AG09309 (cell line): ENCODE results near the gene CAGE1.
"Not testable (repeated sequence)": the region's sequence is repeated elsewhere in the genome, so short reads cannot be mapped to it uniquely, and the experiment has no call there.

Experiments
- DNase-seq: peaks from one replicate; pipeline ENCODE4 v3.0.0-alpha.2; 2010; ENCODE audit warnings: low read depth
- H3K4me3 ChIP-seq: 2 replicates; pipeline ENCODE4 v1.5.1; 2011; ENCODE audit warnings: mild to moderate bottlenecking, low read depth, low read length, moderate library complexity; ENCODE audit not compliant: control insufficient read depth
- TF ChIP-seq, protein P1 (sequence below): IDR thresholded peaks from 2 replicates; pipeline ENCODE4 v1.5.1; 2011; ENCODE audit warnings: mild to moderate bottlenecking, low read depth, low read length, inconsistent platforms; ENCODE audit not compliant: insufficient read depth, control insufficient read depth; ENCODE audit errors: missing control alignments

CAGE1 gene

DNA sequence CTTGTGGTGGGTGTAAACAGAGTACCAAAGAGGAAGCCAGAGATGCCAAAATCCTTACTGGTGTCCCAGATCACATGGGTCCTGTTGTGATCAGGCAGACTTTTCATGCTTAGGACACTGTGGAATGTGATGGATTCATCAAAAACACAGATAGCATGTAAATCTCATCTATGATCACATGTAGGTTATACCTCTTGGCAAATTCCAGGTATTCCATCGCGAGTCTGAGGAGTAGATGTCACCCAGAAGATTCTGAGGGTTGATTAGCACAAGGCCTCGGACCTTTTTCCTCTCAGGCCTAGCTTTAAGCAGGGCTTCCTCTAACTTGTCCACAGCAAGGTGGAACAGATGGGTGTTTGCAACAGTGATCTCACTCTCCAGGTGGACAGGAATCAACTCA lies 48.3 kb downstream of the CAGE1 start:
- no peak overlapping the region for H3K4me3 ChIP-seq
- TF ChIP-seq, protein P1, sequence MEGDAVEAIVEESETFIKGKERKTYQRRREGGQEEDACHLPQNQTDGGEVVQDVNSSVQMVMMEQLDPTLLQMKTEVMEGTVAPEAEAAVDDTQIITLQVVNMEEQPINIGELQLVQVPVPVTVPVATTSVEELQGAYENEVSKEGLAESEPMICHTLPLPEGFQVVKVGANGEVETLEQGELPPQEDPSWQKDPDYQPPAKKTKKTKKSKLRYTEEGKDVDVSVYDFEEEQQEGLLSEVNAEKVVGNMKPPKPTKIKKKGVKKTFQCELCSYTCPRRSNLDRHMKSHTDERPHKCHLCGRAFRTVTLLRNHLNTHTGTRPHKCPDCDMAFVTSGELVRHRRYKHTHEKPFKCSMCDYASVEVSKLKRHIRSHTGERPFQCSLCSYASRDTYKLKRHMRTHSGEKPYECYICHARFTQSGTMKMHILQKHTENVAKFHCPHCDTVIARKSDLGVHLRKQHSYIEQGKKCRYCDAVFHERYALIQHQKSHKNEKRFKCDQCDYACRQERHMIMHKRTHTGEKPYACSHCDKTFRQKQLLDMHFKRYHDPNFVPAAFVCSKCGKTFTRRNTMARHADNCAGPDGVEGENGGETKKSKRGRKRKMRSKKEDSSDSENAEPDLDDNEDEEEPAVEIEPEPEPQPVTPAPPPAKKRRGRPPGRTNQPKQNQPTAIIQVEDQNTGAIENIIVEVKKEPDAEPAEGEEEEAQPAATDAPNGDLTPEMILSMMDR, result no peak
- no peak for DNase-seq

DNA sequence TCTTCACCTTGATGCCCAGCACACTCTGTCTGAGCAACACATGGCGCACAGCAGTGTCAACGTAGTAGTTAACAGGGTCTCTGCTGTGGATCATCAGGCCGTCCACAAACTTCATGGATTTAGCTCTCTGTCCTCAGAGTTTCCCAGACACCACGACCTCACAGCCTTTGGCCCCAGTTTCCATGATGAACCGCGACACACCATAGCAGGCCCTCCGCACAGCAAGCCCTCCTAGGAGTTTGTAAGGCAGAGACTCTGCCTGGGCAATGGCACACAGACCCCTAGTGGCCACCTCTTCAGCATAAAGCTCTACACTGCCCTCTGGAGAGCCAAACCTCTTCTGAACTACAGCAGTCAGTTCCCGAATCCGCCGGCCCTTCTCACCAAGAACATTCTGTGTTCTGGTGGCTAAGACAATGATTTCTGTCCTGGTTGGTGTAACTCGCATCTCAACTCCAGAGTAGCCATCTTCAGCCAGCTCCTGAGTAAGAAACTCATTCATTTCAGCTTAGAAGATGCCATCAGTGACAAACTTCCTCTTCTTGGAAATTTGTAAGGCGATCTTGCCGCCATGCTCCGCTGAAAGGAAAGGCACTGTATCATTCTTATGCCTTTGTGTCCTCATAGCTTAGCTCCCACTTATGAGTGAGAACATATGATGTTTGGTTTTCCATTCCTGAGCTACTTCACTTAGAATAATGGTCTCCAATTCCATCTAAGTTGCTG lies 50.4 kb downstream of the CAGE1 start:
- not testable (repeated sequence) for H3K4me3 ChIP-seq, DNase-seq
- TF ChIP-seq, protein P1, result peak; percentile 36

DNA sequence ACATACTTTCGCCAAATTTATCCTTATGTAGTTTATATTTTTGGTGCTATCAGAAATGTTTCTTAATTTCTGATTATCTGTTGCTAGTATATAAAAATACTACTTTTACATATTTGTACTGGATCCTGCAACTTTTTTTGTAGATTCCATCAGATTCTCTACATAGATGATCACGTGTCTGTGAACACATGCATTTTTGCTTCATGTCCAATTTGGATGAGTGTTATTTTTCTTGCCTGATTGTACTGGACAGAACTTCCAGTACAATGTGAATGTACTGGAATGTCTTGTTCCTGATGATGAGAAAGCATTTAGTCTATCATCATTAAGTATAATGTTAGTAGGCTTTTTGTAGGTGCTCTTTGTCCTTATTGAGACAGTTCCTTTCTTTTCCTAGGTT lies 51.5 kb downstream of the CAGE1 start:
- no peak overlapping the region for H3K4me3 ChIP-seq
- DNase-seq, result no peak
- TF ChIP-seq, protein P1, result no peak

DNA sequence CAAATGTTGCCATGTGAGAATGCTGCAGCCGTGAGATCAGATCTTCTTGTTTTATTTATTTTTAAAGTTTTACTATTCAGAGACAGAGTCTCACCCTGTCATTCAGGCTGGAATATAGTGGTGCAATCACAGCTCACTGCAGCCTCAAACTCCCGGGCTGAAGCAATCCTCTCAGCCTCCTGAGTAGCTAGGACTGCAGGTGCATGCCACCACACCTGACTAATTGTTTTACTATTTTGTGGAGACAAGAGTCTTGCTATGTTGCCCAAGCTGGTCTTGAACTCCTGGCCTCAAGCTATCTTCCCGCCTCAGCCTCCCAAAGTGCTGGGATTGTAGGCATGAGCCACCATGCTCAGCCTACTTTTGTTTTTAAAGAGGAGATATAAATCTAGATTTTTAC lies 54.0 kb downstream of the CAGE1 start:
- H3K4me3 ChIP-seq, result no peak overlapping the region
- DNase-seq, result no peak
- TF ChIP-seq, protein P1, result no peak

DNA sequence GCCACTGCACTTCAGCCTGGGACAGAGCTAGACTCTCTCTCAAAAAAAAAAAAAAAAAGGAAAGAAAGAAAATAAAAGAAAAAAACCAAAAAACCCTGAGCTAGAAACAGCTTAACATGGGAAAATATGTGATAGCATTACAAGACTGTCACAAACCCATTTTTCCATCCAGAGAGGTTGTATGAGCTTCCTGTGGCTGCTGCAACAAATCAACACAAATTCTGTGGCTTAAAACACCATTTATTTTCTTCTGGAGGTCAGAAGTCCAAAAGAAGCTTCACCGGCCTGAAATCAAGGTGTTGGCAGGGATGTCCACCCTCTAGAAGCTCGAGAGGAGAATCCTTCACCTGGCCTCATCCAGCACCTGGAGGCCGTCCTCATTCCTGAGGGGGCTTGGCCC lies 54.9 kb downstream of the CAGE1 start:
- H3K4me3 ChIP-seq, result no peak overlapping the region
- TF ChIP-seq, protein P1, result no peak
- DNase-seq, result no peak

DNA sequence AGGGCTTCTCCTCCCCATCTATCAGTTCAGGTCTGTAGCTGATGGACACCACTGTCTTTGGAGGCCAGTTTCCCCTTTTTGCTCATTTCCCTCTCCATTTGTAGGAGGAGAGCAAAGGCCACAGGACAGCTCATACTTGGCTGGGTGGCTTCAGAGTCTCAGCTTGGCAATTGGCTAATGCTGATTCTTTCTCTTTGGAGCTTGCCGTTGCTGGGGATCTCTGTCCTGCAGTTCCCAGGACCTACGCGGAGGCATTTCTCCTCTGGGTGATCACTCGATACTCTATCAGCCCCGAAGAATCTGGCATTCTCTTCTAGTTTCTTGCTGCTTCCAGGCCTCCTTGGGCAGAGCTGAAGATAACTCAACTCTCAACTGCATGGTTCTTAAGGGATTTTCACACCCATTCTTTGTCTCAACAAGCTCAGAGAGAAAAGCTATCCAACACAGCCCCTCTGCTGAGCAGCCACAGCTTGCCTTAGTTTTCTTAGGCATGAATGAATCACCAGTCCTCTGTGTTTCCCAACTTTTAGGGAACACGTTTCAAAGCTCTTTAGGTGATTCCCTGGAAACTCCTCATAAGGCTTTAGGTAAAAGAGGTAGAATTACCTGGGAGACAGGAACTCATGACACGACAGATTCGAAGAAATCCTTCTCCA lies 57.3 kb downstream of the CAGE1 start:
- DNase-seq, result no peak
- TF ChIP-seq, protein P1, result no peak
- H3K4me3 ChIP-seq, result no peak overlapping the region
